Testis (tissue), 3 donors: ENCODE results near the gene RPTOR. TPM values are rescaled to one million over a fixed set of nuclear protein-coding genes. Genes with fewer than 3 reads are reported as not detected.

Source experiments
- DNase-seq: peaks from one replicate; pipeline ENCODE4 v3.0.0-alpha.2; 2019
- H3K27ac ChIP-seq, 2 donors: fragments of 200-600 bp; sonication (generic); one replicate each; pipeline ENCODE4 v1.5.1; 2019
- H3K27me3 ChIP-seq: fragments of 200-600 bp; sonication (generic); one replicate; pipeline ENCODE4 v1.5.1; 2019
- H3K36me3 ChIP-seq: fragments of 200-600 bp; sonication (generic); one replicate; pipeline ENCODE4 v1.5.1; 2017; ENCODE audit warnings: low read depth; ENCODE audit errors: missing control alignments
- H3K4me1 ChIP-seq: fragments of 200-600 bp; sonication (generic); one replicate; pipeline ENCODE4 v1.5.1; 2019
- H3K4me3 ChIP-seq, 2 donors: fragments of 200-600 bp; sonication (generic); one replicate each; pipeline ENCODE4 v1.5.1; 2017 to 2019
- H3K9me3 ChIP-seq: fragments of 200-600 bp; sonication (generic); one replicate; pipeline ENCODE4 v1.5.1; 2017
- CTCF ChIP-seq, 3 experiments: fragments of 450-650 bp in 2 of 3; fragments of 200-600 bp in 1 of 3; sonication (generic) in 1 of 3; IDR thresholded peaks; one replicate each; pipeline ENCODE4 v1.5.1; 2016 to 2019; ENCODE audit warnings: antibody characterized with exemption in 3 of 3, mild to moderate bottlenecking in 2 of 3, moderate library complexity in 1 of 3
- POLR2A ChIP-seq: fragments of 450-650 bp; IDR thresholded peaks from one replicate; pipeline ENCODE4 v1.6.1; 2017; ENCODE audit warnings: antibody characterized with exemption, mild to moderate bottlenecking, moderate library complexity
- WGBS, 2 donors: methylation state at CpG; one replicate each; pipeline ENCODE4 v1.1.5; 2018; 5-methylcytosine and 5-hydroxymethylcytosine counted together
- intact Hi-C: fragments of 100-400 bp; cut with DNase I; formaldehyde crosslinking; loops from one replicate; pipeline ENCODE4 v1.15.1; 2023; ENCODE audit warnings: low total_unique reads
- polyA plus RNA-seq: library from polyadenylated mRNA; stranded (reverse); fragments of 350-450 nt; fragmentation: Illumina TruSeq; extraction: RNeasy Lipid Tissue Mini Kit (QIAGEN cat#74804); gene quantifications from one replicate; pipeline ENCODE4 v1.2.3, GENCODE V29; 2014; ENCODE audit warnings: low read depth, low replicate concordance; ENCODE audit not compliant: insufficient read depth
- total RNA-seq, 2 donors: library from RNA; depleted of rRNA; stranded (reverse); fragments of >200 nt; gene quantifications; one replicate each; pipeline ENCODE4 v1.2.3, GENCODE V29; 2016

Gene RPTOR
- total and polyA plus RNA-seq, 3 donors from 2014 or later = 21.8 to 68.3 (median 56.6) TPM

- TF ChIP-seq CTCF (IDR thresholded peaks at IDR 0.05) (no peak), POLR2A (no peak)
- Histone ChIP-seq H3K27me3 (no peaks in the 10 kb centered on the region), H3K4me1 (no peaks in the 10 kb centered on the region), H3K27ac (no peak overlapping the region), H3K4me3 (no peak overlapping the region), H3K36me3 (no peaks in the 10 kb centered on the region), H3K9me3 (no peaks in the 10 kb centered on the region)
- no peak for DNase-seq
- intact Hi-C loops = no loop called here
- 89 to 93% methylated on average over 25 of the region's 25 CpGs for WGBS, 2 donors
Observed at GRCh38 chr17:80798595-80799537, 254.2 kb downstream of the RPTOR start.

- no peak for DNase-seq
- 88 to 93% methylated on average over 34 to 40 of the region's 40 CpGs for WGBS, 2 donors
- H3K4me3 ChIP-seq = no peak overlapping the region
Observed at GRCh38 chr17:80799538-80800480, 255.2 kb downstream of the RPTOR start.

DNA sequence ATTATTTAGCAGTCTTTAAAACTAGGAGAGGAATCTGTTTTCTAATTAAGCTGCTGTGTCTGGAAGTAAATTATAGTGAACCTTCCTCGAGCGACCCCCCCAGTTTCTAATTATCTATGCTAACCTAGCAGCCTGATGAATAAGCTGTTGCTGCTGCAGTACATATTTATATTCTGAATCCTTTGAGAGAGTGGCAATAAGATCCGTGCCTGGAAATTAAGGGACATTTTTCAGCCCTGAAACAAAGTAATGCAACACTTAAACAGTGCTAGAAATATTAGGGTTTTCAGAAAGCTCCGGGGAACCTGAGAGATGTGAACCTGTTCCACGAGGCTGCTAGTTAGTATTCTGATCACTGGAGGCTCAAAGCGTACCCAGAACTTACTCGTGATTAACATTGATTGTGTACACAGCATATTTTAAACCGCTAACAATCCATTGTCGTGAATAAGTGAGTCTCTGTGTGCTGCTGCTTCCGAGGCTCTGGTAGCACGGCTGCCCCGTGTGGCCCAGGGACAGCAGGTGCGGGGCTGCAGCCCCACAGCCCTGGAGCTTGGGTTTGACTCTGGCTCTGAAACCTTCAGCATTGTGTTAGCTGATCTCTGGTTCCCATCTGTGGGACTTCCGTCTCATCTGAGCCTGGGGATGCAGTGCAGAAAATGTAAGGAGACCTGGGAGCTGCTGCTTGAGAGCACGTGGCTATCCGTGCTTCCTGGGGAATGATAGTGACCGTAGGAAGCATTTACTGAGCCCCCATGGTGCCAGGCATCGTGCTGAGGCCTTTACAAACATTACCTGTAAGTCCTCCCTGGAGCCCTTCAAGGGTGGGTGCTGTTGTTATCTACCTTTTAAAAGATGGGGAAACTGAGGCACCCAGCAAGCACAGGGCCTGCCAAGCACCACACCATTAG lies 256.1 kb downstream of the RPTOR start:
- Histone ChIP-seq H3K4me3 (no peak overlapping the region), H3K27ac (no peak overlapping the region), H3K4me1 (no peaks in the 10 kb centered on the region), H3K36me3 (no peaks in the 10 kb centered on the region), H3K27me3 (no peaks in the 10 kb centered on the region), H3K9me3 (no peaks in the 10 kb centered on the region)
- TF ChIP-seq CTCF (IDR thresholded peaks at IDR 0.05) = no peak
- no peak for TF ChIP-seq POLR2A
- intact Hi-C loops = no loop called here
- WGBS, 2 donors = 94 to 96% methylated on average over 13 to 18 of the region's 18 CpGs
- DNase-seq = no peak

More at GRCh38 chr17:80799538-80800480, 255.2 kb downstream of the RPTOR start:
- H3K9me3 ChIP-seq = no peaks in the 10 kb centered on the region
- H3K36me3 ChIP-seq = no peaks in the 10 kb centered on the region
- no peak overlapping the region for H3K27ac ChIP-seq
- no peaks in the 10 kb centered on the region for H3K27me3 ChIP-seq
- intact Hi-C loops = no loop called here
- H3K4me1 ChIP-seq = no peaks in the 10 kb centered on the region
- no peak for TF ChIP-seq POLR2A
- no peak for TF ChIP-seq CTCF (IDR thresholded peaks at IDR 0.05)

- intact Hi-C loops = no loop called here
- no peak for DNase-seq
- TF ChIP-seq CTCF (IDR thresholded peaks at IDR 0.05) (no peak), POLR2A (no peak)
- 88 to 96% methylated on average over 32 to 37 of the region's 37 CpGs for WGBS, 2 donors
- Histone ChIP-seq H3K27me3 (no peaks in the 10 kb centered on the region), H3K4me3 (no peak overlapping the region), H3K4me1 (no peaks in the 10 kb centered on the region), H3K36me3 (no peaks in the 10 kb centered on the region), H3K27ac (no peak overlapping the region), H3K9me3 (no peaks in the 10 kb centered on the region)
Observed at GRCh38 chr17:80802626-80803450, 258.2 kb downstream of the RPTOR start.
